Neural cell (in vitro differentiated cells): Measurements from ENCODE around the gene CD180. TPM values are rescaled to one million over a fixed set of nuclear protein-coding genes. Genes with fewer than 3 reads are reported as not detected.

Experiments used
- H2AFZ ChIP-seq: fragments of 200-600, 300-800 bp; sonication (generic), shearing (Covaris generic); 2 replicates; pipeline ENCODE4 v1.6.0; 2014; ENCODE audit warnings: low read depth, mild to moderate bottlenecking, antibody characterized with exemption, low read length, moderate library complexity
- H3F3A ChIP-seq: fragments of 200-600 bp; shearing (Covaris generic); 2 replicates; pipeline ENCODE4 v1.6.1; 2016; ENCODE audit warnings: mild to moderate bottlenecking, moderate library complexity, mixed read lengths, antibody characterized with exemption, low read length; ENCODE audit not compliant: insufficient read depth, poor library complexity, severe bottlenecking
- H3K27ac ChIP-seq: fragments of 200-600, 300-800 bp; sonication (generic), shearing (Covaris generic); 2 replicates; pipeline ENCODE4 v1.5.1; 2014; ENCODE audit warnings: mild to moderate bottlenecking, low read length, moderate library complexity
- H3K27me3 ChIP-seq: fragments of 300-800, 200-600 bp; sonication (generic), shearing (Covaris generic); 2 replicates; pipeline ENCODE4 v1.6.0; 2014; ENCODE audit warnings: mild to moderate bottlenecking, low read depth, low read length, moderate library complexity; ENCODE audit not compliant: insufficient read depth
- H3K36me3 ChIP-seq: fragments of 300-800, 200-600 bp; sonication (generic), shearing (Covaris generic); 2 replicates; pipeline ENCODE4 v1.5.1; 2014; ENCODE audit warnings: mild to moderate bottlenecking, antibody characterized with exemption, low read length, moderate library complexity; ENCODE audit not compliant: insufficient read depth
- H3K4me2 ChIP-seq: fragments of 300-800, 200-600 bp; sonication (generic), shearing (Covaris generic); 2 replicates; pipeline ENCODE4 v1.6.0; 2014; ENCODE audit warnings: mild to moderate bottlenecking, low read length
- H3K4me3 ChIP-seq: fragments of 300-800, 200-600 bp; sonication (generic), shearing (Covaris generic); 2 replicates; pipeline ENCODE4 v1.5.1; 2014; ENCODE audit warnings: mild to moderate bottlenecking, low read length, moderate library complexity
- H3K79me2 ChIP-seq: fragments of 200-600 bp; shearing (Covaris generic); replicated peaks from 2 replicates; pipeline ENCODE4 v1.6.0; 2014; ENCODE audit warnings: mild to moderate bottlenecking, low read length, moderate library complexity; ENCODE audit not compliant: insufficient read depth
- H3K9ac ChIP-seq: fragments of 300-800, 200-600 bp; sonication (generic), shearing (Covaris generic); 2 replicates; pipeline ENCODE4 v1.6.1; 2016; ENCODE audit warnings: mild to moderate bottlenecking, low read length, mixed read lengths
- H3K9me2 ChIP-seq: fragments of 200-600 bp; shearing (Covaris generic); 2 replicates; pipeline ENCODE4 v1.6.1; 2016; ENCODE audit warnings: mild to moderate bottlenecking, low read length, mixed read lengths; ENCODE audit not compliant: insufficient read depth
- H3K9me3 ChIP-seq: fragments of 200-600, 300-800 bp; sonication (generic), shearing (Covaris generic); 2 replicates; pipeline ENCODE4 v1.6.1; 2016; ENCODE audit warnings: mild to moderate bottlenecking, mixed run types, low read length, moderate library complexity, mixed read lengths
- H4K20me1 ChIP-seq: fragments of 200-600 bp; shearing (Covaris generic); 2 replicates; pipeline ENCODE4 v1.6.1; 2016; ENCODE audit warnings: mild to moderate bottlenecking, mixed run types; ENCODE audit not compliant: insufficient read depth
- CTCF ChIP-seq: fragments of 450-650 bp; IDR thresholded peaks from 2 replicates; pipeline ENCODE4 v1.5.1; 2014; ENCODE audit warnings: antibody characterized with exemption, mild to moderate bottlenecking, moderate library complexity; ENCODE audit not compliant: poor library complexity, severe bottlenecking
- EP300 ChIP-seq: fragments of 450-650 bp; conservative IDR thresholded peaks from 2 replicates; pipeline ENCODE4 v1.6.1; 2014; ENCODE audit warnings: antibody characterized with exemption, mild to moderate bottlenecking, moderate library complexity; ENCODE audit not compliant: poor library complexity, severe bottlenecking
- EZH2 ChIP-seq: fragments of 200-600, 300-800 bp; shearing (Covaris generic), sonication (generic); IDR thresholded peaks from 2 replicates; pipeline ENCODE4 v1.6.1; 2014; ENCODE audit warnings: antibody characterized with exemption, low read length, borderline replicate concordance, mild to moderate bottlenecking; ENCODE audit not compliant: insufficient read depth, poor library complexity, severe bottlenecking
- MXI1 ChIP-seq: fragments of 450-650 bp; conservative IDR thresholded peaks from 2 replicates; pipeline ENCODE4 v1.6.1; 2014; ENCODE audit warnings: antibody characterized with exemption, mild to moderate bottlenecking; ENCODE audit not compliant: poor library complexity, severe bottlenecking
- POLR2AphosphoS5 ChIP-seq: IDR thresholded peaks from 2 replicates; pipeline ENCODE4 v1.6.1; 2012
- RAD21 ChIP-seq: fragments of 450-650 bp; conservative IDR thresholded peaks from 2 replicates; pipeline ENCODE4 v1.6.1; 2014; ENCODE audit warnings: antibody characterized with exemption, mild to moderate bottlenecking, moderate library complexity
- REST ChIP-seq: IDR thresholded peaks from 2 replicates; pipeline ENCODE4 v1.6.1; 2012; ENCODE audit warnings: borderline replicate concordance
- SMC3 ChIP-seq: fragments of 450-650 bp; conservative IDR thresholded peaks from 2 replicates; pipeline ENCODE4 v1.6.1; 2014; ENCODE audit warnings: antibody characterized with exemption, mild to moderate bottlenecking, moderate library complexity; ENCODE audit not compliant: poor library complexity
- TAF1 ChIP-seq: IDR thresholded peaks from 2 replicates; pipeline ENCODE4 v1.6.1; 2012; ENCODE audit warnings: low read depth
- polyA plus RNA-seq: library from polyadenylated mRNA; depleted of rRNA; stranded (reverse); fragments of >200 nt; gene quantifications from 2 replicates; pipeline ENCODE4 v1.2.3, GENCODE V29; 2014

The CD180 gene
- polyA plus RNA-seq, 1 donor from 2014 or later = not detected

GRCh38 chr5:67181648-67182221 is 14.9 kb downstream of the CD180 start:
- H3K9ac ChIP-seq = no peak overlapping the region
- no peaks in the 10 kb centered on the region for H4K20me1 ChIP-seq
- H3F3A ChIP-seq = no peaks in the 10 kb centered on the region
- no peak overlapping the region for H3K4me2 ChIP-seq
- H3K9me3 ChIP-seq = no peaks in the 10 kb centered on the region
- TF ChIP-seq RAD21 (no peak), MXI1 (no peak), EZH2 (no peak), POLR2AphosphoS5 (no peak), TAF1 (no peak)
- H3K4me3 ChIP-seq = no peak overlapping the region
- H3K9me2 ChIP-seq = no peaks in the 10 kb centered on the region
- H3K27me3 ChIP-seq = no peaks in the 10 kb centered on the region
- H3K27ac ChIP-seq = no peak overlapping the region
- H2AFZ ChIP-seq = no peak overlapping the region
- no peaks in the 10 kb centered on the region for H3K36me3 ChIP-seq
- no peaks in the 10 kb centered on the region for H3K79me2 ChIP-seq

GRCh38 chr5:67179697-67180361 is 16.8 kb downstream of the CD180 start:
- H3K9me3 ChIP-seq = no peaks in the 10 kb centered on the region
- H3K4me2 ChIP-seq = no peak overlapping the region
- TF ChIP-seq MXI1 = no peak
- H4K20me1 ChIP-seq = no peaks in the 10 kb centered on the region
- no peak overlapping the region for H3K4me3 ChIP-seq
- no peak overlapping the region for H3K27ac ChIP-seq
- H3K9ac ChIP-seq = no peak overlapping the region
- no peaks in the 10 kb centered on the region for H3K27me3 ChIP-seq
- no peaks in the 10 kb centered on the region for H3F3A ChIP-seq
- H3K9me2 ChIP-seq = no peaks in the 10 kb centered on the region
- H3K79me2 ChIP-seq = no peaks in the 10 kb centered on the region
- H3K36me3 ChIP-seq = no peaks in the 10 kb centered on the region
- H2AFZ ChIP-seq = no peak overlapping the region

GRCh38 chr5:67178966-67179365 is 17.6 kb downstream of the CD180 start:
- no peak for TF ChIP-seq CTCF
- TF ChIP-seq MXI1 = no peak
- TF ChIP-seq RAD21 = no peak
- TF ChIP-seq TAF1 = no peak
- no peak for TF ChIP-seq EZH2
- TF ChIP-seq SMC3 = no peak
- TF ChIP-seq POLR2AphosphoS5 = no peak
- TF ChIP-seq REST = no peak
- TF ChIP-seq EP300 = no peak
- no peak overlapping the region for H3K4me2 ChIP-seq
- H3K9me2 ChIP-seq = no peaks in the 10 kb centered on the region

More at GRCh38 chr5:67178966-67179365, 17.6 kb downstream of the CD180 start:
- Histone ChIP-seq H3F3A (no peaks in the 10 kb centered on the region), H3K36me3 (no peaks in the 10 kb centered on the region), H3K4me3 (no peak overlapping the region), H3K9me3 (no peaks in the 10 kb centered on the region), H3K27me3 (no peaks in the 10 kb centered on the region), H3K9ac (no peak overlapping the region), H4K20me1 (no peaks in the 10 kb centered on the region), H2AFZ (no peak overlapping the region), H3K27ac (no peak overlapping the region), H3K79me2 (no peaks in the 10 kb centered on the region)
